ENCODE results near the gene CALB2.

GRCh38 chr16:71339236-71340171 lies 19.0 kb upstream of the CALB2 start:
- TF ChIP-seq, protein P1, sequence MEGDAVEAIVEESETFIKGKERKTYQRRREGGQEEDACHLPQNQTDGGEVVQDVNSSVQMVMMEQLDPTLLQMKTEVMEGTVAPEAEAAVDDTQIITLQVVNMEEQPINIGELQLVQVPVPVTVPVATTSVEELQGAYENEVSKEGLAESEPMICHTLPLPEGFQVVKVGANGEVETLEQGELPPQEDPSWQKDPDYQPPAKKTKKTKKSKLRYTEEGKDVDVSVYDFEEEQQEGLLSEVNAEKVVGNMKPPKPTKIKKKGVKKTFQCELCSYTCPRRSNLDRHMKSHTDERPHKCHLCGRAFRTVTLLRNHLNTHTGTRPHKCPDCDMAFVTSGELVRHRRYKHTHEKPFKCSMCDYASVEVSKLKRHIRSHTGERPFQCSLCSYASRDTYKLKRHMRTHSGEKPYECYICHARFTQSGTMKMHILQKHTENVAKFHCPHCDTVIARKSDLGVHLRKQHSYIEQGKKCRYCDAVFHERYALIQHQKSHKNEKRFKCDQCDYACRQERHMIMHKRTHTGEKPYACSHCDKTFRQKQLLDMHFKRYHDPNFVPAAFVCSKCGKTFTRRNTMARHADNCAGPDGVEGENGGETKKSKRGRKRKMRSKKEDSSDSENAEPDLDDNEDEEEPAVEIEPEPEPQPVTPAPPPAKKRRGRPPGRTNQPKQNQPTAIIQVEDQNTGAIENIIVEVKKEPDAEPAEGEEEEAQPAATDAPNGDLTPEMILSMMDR (IDR thresholded peaks at IDR 0.05; ENCODE audit: low read depth, low read length), result no peak
- TF ChIP-seq EZH2phosphoT487 (IDR thresholded peaks at IDR 0.05; ENCODE audit: low read depth), result no peak

Data from OCI-LY3 (cell line).